ENCODE measurements around the gene SPATC1L.

SPATC1L gene

GRCh38 chr21:46151989-46152926 lies 32.0 kb downstream of the SPATC1L start:
- Histone ChIP-seq H3K4me3 (replicated peaks; ENCODE audit: insufficient read depth, low read length) (no peak overlapping the region), H3K27ac (replicated peaks) (no peak overlapping the region), H3K27me3 (ENCODE audit: insufficient read depth, poor library complexity, severe bottlenecking) (no peaks in the 10 kb centered on the region)
- TF ChIP-seq CTCF (IDR thresholded peaks at IDR 0.05; ENCODE audit: insufficient read depth, low read length) (no peak), POLR2AphosphoS5 (IDR thresholded peaks at IDR 0.05; ENCODE audit: low read depth) (no peak), REST (IDR thresholded peaks at IDR 0.05; ENCODE audit: insufficient replicate concordance, low read depth) (no peak), SPI1 (IDR thresholded peaks at IDR 0.05; ENCODE audit: borderline replicate concordance, low read depth) (no peak), GABPA (IDR thresholded peaks at IDR 0.05; ENCODE audit: low read depth) (no peak)
- no peak for DNase-seq (ENCODE audit: low read depth in 1 of 2, low spot score in 1 of 2)

GRCh38 chr21:46151261-46151988 lies 32.8 kb downstream of the SPATC1L start:
- no peak for TF ChIP-seq REST (IDR thresholded peaks at IDR 0.05; ENCODE audit: insufficient replicate concordance, low read depth)
- no peak for TF ChIP-seq CTCF (IDR thresholded peaks at IDR 0.05; ENCODE audit: insufficient read depth, low read length)
- TF ChIP-seq GABPA (IDR thresholded peaks at IDR 0.05; ENCODE audit: low read depth), result no peak
- no peak for TF ChIP-seq POLR2AphosphoS5 (IDR thresholded peaks at IDR 0.05; ENCODE audit: low read depth)
- TF ChIP-seq SPI1 (IDR thresholded peaks at IDR 0.05; ENCODE audit: borderline replicate concordance, low read depth), result no peak
- DNase-seq (ENCODE audit: low read depth in 1 of 2, low spot score in 1 of 2), result no peak

GRCh38 chr21:46150491-46151121 lies 33.7 kb downstream of the SPATC1L start:
- no peak for TF ChIP-seq REST (IDR thresholded peaks at IDR 0.05; ENCODE audit: insufficient replicate concordance, low read depth)
- no peak for TF ChIP-seq CTCF (IDR thresholded peaks at IDR 0.05; ENCODE audit: insufficient read depth, low read length)
- no peak for TF ChIP-seq GABPA (IDR thresholded peaks at IDR 0.05; ENCODE audit: low read depth)
- TF ChIP-seq SPI1 (IDR thresholded peaks at IDR 0.05; ENCODE audit: borderline replicate concordance, low read depth), result no peak
- no peak for TF ChIP-seq POLR2AphosphoS5 (IDR thresholded peaks at IDR 0.05; ENCODE audit: low read depth)

More at GRCh38 chr21:46151261-46151988, 32.8 kb downstream of the SPATC1L start:
- H3K27me3 ChIP-seq (ENCODE audit: insufficient read depth, poor library complexity, severe bottlenecking), result no peaks in the 10 kb centered on the region
- H3K27ac ChIP-seq (replicated peaks), result no peak overlapping the region
- H3K4me3 ChIP-seq (replicated peaks; ENCODE audit: insufficient read depth, low read length), result no peak overlapping the region

More at GRCh38 chr21:46150491-46151121, 33.7 kb downstream of the SPATC1L start:
- Histone ChIP-seq H3K27me3 (ENCODE audit: insufficient read depth, poor library complexity, severe bottlenecking) (no peaks in the 10 kb centered on the region), H3K4me3 (replicated peaks; ENCODE audit: insufficient read depth, low read length) (no peak overlapping the region), H3K27ac (replicated peaks) (no peak overlapping the region)
- no peak for DNase-seq (ENCODE audit: low read depth in 1 of 2, low spot score in 1 of 2)
